Thymus (tissue), 11 donors: ENCODE results near the gene MKX. TPM values are rescaled to one million over a fixed set of nuclear protein-coding genes. Genes with fewer than 3 reads are reported as not detected.

Experiments used
- DNase-seq, 9 donors: peaks; one replicate each; pipeline ENCODE4 v3.0.0-alpha.2; 2013; ENCODE audit warnings: low spot score in 9 of 9, low read depth in 6 of 9, missing footprints in 1 of 9
- H3K27ac ChIP-seq, 2 donors: one replicate each; pipeline ENCODE4 v1.5.1; 2013; ENCODE audit warnings: control low read depth in 1 of 2, low read depth in 1 of 2, low read length in 1 of 2, mild to moderate bottlenecking in 1 of 2, moderate library complexity in 1 of 2
- H3K27me3 ChIP-seq, 2 donors: one replicate each; pipeline ENCODE4 v1.5.1; 2013; ENCODE audit warnings: low read length in 1 of 2; ENCODE audit not compliant: control insufficient read depth in 2 of 2, insufficient read depth in 1 of 2
- H3K36me3 ChIP-seq, 2 donors: one replicate each; pipeline ENCODE4 v1.5.1; 2013; ENCODE audit warnings: low read length in 1 of 2, mild to moderate bottlenecking in 1 of 2, moderate library complexity in 1 of 2; ENCODE audit not compliant: control insufficient read depth in 2 of 2, insufficient read depth in 2 of 2
- H3K4me1 ChIP-seq, 2 donors: one replicate each; pipeline ENCODE4 v1.5.1; 2013; ENCODE audit warnings: low read length in 2 of 2; ENCODE audit not compliant: control insufficient read depth in 2 of 2, insufficient read depth in 2 of 2
- H3K4me3 ChIP-seq, 2 donors: one replicate each; pipeline ENCODE4 v1.5.1; 2013; ENCODE audit warnings: low read length in 2 of 2, control low read depth in 1 of 2, mild to moderate bottlenecking in 1 of 2
- H3K9me3 ChIP-seq, 2 donors: one replicate each; pipeline ENCODE4 v1.5.1; 2013; ENCODE audit warnings: low read length in 1 of 2, mild to moderate bottlenecking in 1 of 2; ENCODE audit not compliant: control insufficient read depth in 2 of 2, insufficient read depth in 1 of 2
- WGBS: extraction: QIAGEN DNeasy Blood & Tissue Kit; methylation state at CpG from one replicate; pipeline ENCODE4 v1.1.7; 2013; 5-methylcytosine and 5-hydroxymethylcytosine counted together
- polyA plus RNA-seq: library from polyadenylated mRNA; stranded (reverse); fragments of 200-250 nt; gene quantifications from one replicate; pipeline ENCODE4 v1.2.3, GENCODE V29; 2013
- total RNA-seq: library from RNA; stranded (reverse); fragments of 120-200 nt; gene quantifications from one replicate; pipeline ENCODE4 v1.2.4, GENCODE V29; 2013
- donor health status: healthy.

MKX gene
- total and polyA plus RNA-seq, 2 donors, result 0.05 to 0.34 TPM

- Histone ChIP-seq H3K36me3 (no peaks in the 10 kb centered on the region), H3K27me3 (peaks cover 71 to 88% of the 10 kb centered on the region in 2 donors), H3K9me3 (peaks cover 2 to 11% of the 10 kb centered on the region in 2 donors), H3K4me3 (peak overlapping the region; percentile 18 to 49), H3K27ac (no peak overlapping the region), H3K4me1 (peaks cover 7 to 33% of the 10 kb centered on the region in 2 donors)
- DNase-seq, result peak in 1 of 9 donors; percentile 24
- 2% methylated on average over 75 of the region's 75 CpGs for WGBS
These were observed 2.4 kb downstream of the MKX start for GRCh38 chr10:27743012-27743876.

- peak; percentile 45 to 83 (median 60) for DNase-seq
- Histone ChIP-seq H3K36me3 (no peaks in the 10 kb centered on the region), H3K27ac (no peak overlapping the region), H3K4me3 (peak overlapping the region; percentile 18 to 49), H3K4me1 (peaks cover 7 to 33% of the 10 kb centered on the region in 2 donors), H3K9me3 (peaks cover 2 to 11% of the 10 kb centered on the region in 2 donors), H3K27me3 (peaks cover 72 to 81% of the 10 kb centered on the region in 2 donors)
- 1% methylated on average over 75 of the region's 75 CpGs for WGBS
These were observed 3.2 kb downstream of the MKX start for GRCh38 chr10:27742195-27743011.

- Histone ChIP-seq H3K27me3 (peaks cover 66 to 74% of the 10 kb centered on the region in 2 donors), H3K36me3 (no peaks in the 10 kb centered on the region), H3K9me3 (peaks cover 2 to 11% of the 10 kb centered on the region in 2 donors), H3K4me1 (peaks cover 7 to 33% of the 10 kb centered on the region in 2 donors), H3K27ac (no peak overlapping the region), H3K4me3 (no peak overlapping the region)
- DNase-seq, result no peak
- 10% methylated on average over 55 of the region's 55 CpGs for WGBS
These were observed 4.2 kb downstream of the MKX start for GRCh38 chr10:27741173-27742091.

- 92% methylated on average over 1 of the region's 1 CpG for WGBS
- Histone ChIP-seq H3K4me3 (no peak overlapping the region), H3K27ac (no peak overlapping the region), H3K9me3 (peaks cover 0 to 2% of the 10 kb centered on the region in 2 donors), H3K27me3 (peaks cover 19 to 35% of the 10 kb centered on the region in 2 donors), H3K4me1 (peaks cover 0 to under 1% of the 10 kb centered on the region in 2 donors), H3K36me3 (no peaks in the 10 kb centered on the region)
- DNase-seq, result no peak
These were observed 9.2 kb downstream of the MKX start for GRCh38 chr10:27736396-27736795.

- no peak overlapping the region for H3K27ac ChIP-seq
- 97% methylated on average over 1 of the region's 1 CpG for WGBS
- no peak for DNase-seq
These were observed 15.6 kb downstream of the MKX start for GRCh38 chr10:27730041-27730440.

GRCh38 chr10:27728338-27728737 lies 17.3 kb downstream of the MKX start:
- H3K27me3 ChIP-seq, result peaks cover 0 to 4% of the 10 kb centered on the region in 2 donors
- H3K36me3 ChIP-seq, result no peaks in the 10 kb centered on the region
- no peak for DNase-seq
- H3K4me1 ChIP-seq, result no peaks in the 10 kb centered on the region
- H3K27ac ChIP-seq, result no peak overlapping the region
- no peak overlapping the region for H3K4me3 ChIP-seq
- 93% methylated on average over 3 of the region's 3 CpGs for WGBS
- no peaks in the 10 kb centered on the region for H3K9me3 ChIP-seq

More at GRCh38 chr10:27730041-27730440, 15.6 kb downstream of the MKX start:
- H3K4me1 ChIP-seq, result no peaks in the 10 kb centered on the region
- H3K4me3 ChIP-seq, result no peak overlapping the region
- H3K27me3 ChIP-seq, result peaks cover 2 to 8% of the 10 kb centered on the region in 2 donors
- H3K9me3 ChIP-seq, result no peaks in the 10 kb centered on the region
- no peaks in the 10 kb centered on the region for H3K36me3 ChIP-seq

- no peak overlapping the region for H3K4me3 ChIP-seq
- 39% methylated on average over 1 of the region's 1 CpG for WGBS
- no peaks in the 10 kb centered on the region for H3K4me1 ChIP-seq
- no peaks in the 10 kb centered on the region for H3K27me3 ChIP-seq
- no peak overlapping the region for H3K27ac ChIP-seq
- H3K9me3 ChIP-seq, result no peaks in the 10 kb centered on the region
- H3K36me3 ChIP-seq, result no peaks in the 10 kb centered on the region
- DNase-seq, result no peak
These were observed 21.3 kb downstream of the MKX start for GRCh38 chr10:27724287-27724686.

GRCh38 chr10:27723436-27723835 lies 22.2 kb downstream of the MKX start:
- Histone ChIP-seq H3K4me3 (no peak overlapping the region), H3K9me3 (no peaks in the 10 kb centered on the region), H3K27me3 (no peaks in the 10 kb centered on the region), H3K4me1 (no peaks in the 10 kb centered on the region), H3K27ac (no peak overlapping the region), H3K36me3 (no peaks in the 10 kb centered on the region)
- DNase-seq, result no peak
